ENCODE data around the gene GAD1.

DNA sequence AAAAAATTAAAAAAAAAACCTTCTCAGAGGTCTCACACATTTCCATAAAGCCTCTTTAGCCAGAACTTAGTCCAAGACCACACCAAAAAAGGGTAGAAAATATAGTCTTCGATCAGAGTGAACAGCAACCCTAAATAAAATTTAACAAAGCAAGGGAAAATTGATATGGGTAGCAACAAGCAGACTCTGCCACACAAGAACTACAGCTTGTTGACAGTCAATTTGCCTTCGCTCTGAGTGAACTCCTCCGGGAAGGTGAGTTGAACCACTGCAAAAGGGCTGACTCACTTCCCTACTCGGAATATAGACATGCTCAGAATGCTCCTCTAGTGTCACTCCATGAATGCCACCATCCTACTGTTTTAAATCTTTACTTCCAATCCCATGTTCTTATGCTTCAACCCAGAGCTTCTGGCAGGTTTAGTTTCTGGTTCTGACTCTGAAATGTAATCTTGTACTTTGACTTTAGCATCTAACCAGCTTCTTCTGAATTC lies 24.1 kb downstream of the GAD1 start:
- TF ChIP-seq GATA2 (IDR thresholded peaks at IDR 0.05; ENCODE audit: low read depth, low read length) = no peak
- no peak for TF ChIP-seq GATA3 (IDR thresholded peaks at IDR 0.05; ENCODE audit: low read depth, low read length)
